Measurements from ENCODE around the gene SMAD6.
"Not testable (repeated sequence)": the region's sequence is repeated elsewhere in the genome, so short reads cannot be mapped to it uniquely, and the experiment has no call there.

The SMAD6 gene

DNA sequence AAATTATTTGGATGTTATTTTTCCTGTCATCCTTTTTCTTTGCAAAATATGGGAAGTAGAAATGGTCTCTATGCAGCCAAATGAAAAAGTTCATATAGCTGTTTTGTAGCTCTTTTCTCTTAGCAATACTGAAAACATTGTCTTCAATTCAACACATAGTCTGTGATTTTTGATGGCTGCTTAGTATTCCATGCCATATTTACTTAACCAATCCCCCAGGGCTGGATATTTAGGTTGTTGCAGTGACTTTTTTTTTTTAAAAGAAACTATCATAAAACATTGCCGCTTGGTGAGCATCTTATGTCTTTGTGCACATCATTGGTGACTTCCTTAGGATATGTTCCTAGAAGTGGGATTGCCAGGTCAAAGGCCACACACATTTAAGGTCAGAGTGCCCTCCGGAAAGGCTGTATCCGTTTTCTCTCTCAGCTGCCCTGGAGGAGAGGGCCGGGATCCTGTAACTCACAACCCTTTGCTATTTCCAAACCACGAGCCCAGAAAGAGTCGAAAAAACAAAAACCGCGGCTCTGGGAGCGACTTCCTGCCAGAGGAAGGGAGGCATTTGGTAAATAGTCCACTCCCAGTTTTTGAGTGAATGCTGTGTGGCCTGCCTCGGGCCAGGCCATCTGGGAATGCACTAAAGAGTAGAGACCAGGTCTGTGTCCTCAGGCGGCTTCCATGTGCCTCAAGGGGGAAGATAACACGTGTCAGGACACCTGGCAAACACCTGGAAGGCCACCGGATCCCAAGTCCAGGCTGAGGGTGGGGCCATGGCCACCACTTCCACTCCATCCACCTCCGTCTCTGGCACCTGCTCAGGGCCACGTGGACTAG lies 41.9 kb downstream of the SMAD6 start:
- DNase-seq: peak; percentile 62

DNA sequence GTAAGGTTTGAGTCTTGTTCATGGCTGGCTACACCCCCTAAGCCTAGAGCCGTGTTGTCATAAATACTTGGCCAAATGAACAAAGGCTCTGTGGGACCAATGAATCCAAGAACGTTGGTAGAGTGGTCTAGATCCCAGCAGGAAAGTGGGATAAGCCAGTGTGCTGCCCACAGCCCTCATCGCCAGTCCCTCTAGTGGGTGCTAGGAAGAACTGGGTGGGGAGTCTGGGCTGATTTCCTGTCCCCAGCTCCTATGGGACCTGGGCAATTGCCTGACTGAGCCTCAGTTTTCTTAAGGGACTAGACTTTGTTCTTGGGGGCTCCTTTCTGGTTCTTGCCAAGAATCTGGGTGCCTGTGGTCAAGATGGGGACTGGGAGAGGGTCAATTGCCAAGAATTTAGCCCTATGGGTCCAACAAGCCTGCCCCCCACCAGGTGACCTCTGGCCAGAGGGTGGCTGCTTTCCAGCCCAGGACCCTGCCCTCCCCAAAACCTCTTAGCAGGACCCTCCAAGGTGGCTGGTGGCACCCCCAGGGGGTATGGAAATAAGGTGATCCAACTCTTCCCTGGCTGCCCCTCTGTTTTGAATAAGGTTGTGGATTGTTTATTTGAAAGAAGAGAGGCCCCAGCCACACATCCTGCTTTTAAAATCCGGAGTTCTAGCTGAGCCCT lies 42.7 kb downstream of the SMAD6 start:
- DNase-seq: peak; percentile 20

DNA sequence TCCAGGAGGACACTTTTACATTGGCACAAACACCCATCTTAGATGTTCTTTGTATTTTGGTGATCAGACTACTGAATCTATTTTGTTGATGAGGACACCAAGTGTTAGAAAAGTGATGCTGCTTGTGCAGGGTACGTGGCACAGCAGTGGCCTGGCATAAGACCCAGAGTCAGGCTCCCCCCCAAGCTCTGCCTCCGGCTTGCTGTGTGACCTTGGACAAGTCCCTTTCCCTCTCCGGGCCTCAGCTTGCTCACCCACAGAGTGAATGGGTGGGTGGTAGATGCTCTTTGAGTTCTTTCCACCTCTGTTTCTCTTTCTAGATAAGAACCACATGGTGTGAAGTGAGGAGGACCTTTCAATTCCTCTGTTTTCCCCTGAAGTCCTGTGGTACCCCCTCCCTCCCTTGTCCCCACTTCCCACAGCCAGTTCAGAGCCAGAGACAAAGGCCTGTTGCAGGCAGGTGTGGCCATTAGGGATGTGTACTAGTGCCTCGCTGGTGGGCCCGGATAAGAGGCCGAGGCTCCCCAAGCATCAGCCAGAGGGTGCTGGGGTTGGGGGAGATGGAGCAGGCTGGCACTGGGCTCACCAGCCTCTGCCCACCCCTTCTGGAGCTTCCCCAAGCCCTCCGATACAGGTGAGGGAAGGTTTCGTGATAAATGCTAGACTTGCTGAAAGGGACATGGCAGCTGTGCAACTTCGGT lies 43.6 kb downstream of the SMAD6 start:
- DNase-seq: no peak

DNA sequence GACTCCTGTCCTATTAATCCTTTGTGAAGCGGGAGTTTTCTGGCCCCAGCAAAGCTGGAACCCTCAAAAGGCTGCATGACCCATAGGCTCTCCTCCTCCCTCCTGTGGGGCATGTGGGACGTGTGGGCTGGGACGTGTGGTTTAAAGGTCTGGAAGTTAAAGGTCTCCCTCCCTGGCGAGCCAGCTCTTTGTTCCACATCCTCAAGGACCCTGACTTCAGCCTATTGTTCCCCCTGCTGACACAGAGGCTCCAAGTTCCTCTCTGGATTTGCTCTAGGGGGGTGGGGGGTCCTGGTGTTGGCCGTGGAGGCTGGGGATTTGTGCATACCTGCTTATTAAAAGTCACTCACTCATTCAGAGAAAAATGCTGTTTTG lies 44.2 kb downstream of the SMAD6 start:
- DNase-seq: no peak

DNA sequence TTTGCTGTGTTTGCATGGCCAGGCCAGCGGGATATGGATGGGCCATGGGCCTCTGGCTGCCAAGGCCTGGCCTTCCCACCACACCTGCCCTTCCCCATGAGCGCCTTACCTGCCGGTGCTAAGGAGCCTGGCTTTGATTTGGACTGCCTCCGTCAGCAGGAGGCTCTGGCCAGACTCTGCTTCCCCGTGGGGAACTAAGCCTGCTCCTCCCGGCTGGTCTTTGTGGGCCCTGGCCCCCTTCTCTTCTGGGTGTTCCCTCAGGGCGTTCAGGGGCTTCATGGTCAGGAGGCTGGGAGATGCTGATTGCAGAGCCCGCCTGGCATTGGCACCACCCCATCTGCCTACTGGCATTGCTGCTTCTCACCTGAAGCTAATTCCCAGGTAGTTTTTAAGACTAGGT lies 45.2 kb downstream of the SMAD6 start:
- no peak for DNase-seq

DNA sequence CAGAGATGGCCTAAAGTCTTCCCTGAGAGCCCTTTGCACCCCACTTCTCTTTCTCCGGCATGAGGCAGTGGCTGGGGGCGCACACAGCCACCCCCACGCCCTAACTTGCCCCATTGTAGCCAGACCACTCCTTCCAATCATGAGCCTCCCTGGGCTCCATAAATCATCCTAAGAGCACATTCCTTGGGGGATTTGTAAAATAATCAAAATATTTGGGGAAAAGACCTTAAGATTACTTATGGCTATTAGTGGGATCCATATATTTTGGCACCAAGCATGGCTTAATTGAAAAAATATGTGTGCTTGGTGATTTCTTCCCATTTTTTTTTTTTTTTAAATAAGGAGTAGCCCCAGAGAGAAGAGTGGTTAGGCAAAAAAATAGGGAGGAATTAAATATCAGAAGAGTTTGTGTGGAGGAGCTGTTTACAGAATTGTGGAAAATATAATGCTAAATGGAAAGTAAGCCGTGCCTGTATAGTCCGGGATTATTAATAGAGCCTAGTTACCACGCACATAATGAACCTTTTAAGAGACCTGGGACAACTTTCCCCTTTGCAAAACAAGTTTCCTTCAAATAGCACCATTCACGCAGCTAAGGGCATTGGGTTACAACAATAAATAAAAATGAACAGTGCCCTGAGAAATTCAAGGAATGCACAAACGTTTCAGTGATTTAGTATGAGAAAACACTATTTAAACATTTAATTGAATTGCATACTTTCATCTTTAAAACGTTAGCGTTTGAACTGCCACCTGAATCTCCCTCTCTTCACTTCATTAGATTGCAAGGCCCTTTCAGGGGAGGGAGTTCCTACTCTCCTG lies 46.1 kb downstream of the SMAD6 start:
- DNase-seq: peak; percentile 85

DNA sequence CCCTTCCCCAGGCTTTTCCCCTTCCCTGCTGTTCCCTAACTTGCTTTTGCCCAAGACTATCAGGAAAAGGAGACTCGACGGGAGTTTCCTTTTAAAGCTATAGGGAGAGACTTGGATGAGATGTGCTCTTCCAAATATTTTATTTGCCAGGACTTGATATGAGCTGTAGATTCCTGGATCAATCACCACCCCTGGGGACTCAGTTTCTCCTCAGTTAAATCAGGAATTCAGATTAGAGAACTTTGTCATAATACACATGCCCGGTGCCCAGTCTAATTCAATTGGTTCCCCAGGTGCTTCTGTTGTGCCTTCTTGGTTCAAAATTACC lies 46.6 kb downstream of the SMAD6 start:
- no peak for DNase-seq

DNA sequence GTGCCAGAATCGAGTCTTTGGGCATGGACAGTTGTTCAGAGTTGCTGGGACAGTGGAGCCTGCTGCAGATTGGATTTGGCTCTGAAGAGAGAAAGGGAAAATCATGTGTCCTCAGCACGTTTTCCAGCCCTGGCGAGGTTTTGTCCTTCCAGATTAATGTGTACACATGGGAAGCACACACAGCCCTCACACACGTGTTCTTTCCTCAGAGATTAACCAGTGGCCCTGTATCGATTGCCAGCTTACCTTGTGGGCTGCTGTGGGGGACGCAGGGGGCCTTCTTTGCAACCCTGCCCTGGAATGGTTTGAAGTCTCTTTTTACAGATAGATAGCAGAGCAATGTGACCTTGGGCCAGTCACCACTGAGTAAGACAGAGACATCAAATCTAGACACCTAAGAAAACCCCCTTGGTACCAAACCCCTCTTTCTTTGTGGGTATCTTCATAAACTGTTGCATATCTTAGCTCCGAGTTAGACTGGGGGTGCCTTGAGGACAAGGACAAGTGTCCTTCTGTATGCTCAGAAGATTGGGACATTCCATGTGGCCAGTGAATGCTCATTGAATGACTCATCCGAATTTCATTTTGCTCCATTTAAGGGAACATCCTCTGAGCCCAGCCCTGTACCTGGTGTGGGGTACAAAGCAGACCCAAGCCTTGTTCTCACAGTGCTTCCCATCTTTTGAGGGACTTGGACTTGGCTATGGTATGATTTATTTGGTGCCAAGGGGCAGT lies 48.0 kb downstream of the SMAD6 start:
- DNase-seq: peak; percentile 57

DNA sequence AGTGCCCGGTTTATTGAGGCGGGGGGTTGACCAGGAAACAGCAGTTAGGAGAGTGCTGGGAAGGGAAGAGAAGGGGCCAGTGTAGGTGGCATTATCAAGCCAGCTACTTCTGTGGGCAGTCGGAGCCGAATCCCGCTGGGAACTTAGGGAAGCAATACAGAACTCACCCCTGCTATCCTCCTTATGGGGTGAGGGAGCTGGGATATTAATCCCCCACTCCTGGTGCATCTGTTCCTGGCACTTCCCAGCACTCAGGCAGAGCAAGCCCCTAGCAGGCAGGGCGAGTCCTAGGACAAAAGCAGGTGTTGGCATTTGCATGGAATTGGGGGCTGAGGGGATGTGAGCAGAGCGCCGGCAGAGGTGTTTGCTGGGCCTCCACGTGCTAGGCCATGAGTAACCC lies 48.6 kb downstream of the SMAD6 start:
- DNase-seq: no peak

DNA sequence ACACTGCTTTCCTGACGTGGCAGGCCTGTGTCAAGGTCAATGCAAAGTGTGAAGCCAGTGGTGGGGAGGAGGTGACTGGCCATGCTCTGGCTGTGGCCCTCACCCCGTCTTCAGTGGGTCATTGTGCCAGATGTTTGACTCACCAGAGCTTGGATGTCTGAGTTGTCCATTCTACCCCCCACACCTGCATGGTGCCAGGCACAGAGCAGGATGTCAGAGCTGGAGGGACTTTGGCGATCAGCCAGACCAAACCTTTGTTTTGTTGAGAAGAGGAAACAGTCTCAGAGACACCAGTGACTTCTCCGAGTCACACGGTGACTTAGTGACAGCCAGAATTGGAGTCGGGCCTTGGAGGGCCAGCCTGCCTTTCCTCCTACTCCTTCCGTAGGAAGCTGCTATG lies 49.5 kb downstream of the SMAD6 start:
- DNase-seq: no peak

DNA sequence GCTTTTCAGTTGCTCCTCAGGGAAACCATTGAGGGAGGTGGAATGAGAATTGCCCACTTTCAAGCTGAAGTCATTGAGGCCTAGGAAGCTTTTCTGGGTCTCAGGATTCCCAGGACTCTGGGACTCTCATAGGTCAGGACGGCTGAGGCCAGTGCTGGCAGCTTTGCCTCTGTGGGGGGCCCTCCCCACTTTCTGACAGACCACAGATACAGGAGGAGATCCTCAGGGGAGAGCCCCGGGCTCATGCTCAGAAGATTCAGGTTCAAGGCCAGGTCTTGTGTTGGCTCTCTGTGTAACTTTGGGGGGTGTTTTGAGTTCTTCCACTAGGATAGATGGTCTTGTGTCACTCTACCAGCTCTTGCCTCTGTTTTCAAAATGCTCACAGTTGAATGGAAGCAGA lies 50.0 kb downstream of the SMAD6 start:
- DNase-seq: no peak

DNA sequence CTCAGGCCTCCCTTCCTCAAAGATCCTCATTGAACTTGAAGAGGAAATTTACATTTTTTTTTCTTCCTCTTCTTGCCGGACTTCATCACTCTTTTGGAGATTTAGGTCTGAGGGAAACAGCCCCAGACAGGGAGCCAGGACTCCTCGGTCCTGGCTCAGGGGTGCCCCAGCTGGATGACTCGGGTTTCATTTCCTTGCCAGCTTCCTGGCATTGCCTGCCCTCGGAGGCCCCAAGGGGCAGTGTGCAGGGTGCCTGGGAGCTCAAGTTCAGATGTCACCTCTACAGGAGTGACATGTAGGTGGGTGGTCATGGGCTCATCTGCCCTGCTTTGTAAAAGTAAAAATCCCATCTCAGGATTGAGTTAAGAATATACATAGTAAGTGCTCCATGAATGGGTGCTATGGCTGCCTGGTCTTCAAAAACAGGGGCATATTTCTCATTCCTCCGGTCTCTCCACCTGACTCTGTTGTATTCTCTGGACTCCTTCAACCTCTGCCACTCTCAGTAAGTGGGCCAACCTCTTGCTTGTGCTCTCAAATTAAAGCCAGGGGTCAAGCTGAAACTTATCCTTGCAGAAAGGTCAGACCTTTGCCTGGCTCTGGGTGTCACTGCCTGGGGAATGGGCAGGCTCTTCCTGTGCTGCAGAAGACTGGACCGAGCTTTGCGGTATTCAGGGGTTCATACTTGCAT lies 51.8 kb downstream of the SMAD6 start:
- no peak for DNase-seq

DNA sequence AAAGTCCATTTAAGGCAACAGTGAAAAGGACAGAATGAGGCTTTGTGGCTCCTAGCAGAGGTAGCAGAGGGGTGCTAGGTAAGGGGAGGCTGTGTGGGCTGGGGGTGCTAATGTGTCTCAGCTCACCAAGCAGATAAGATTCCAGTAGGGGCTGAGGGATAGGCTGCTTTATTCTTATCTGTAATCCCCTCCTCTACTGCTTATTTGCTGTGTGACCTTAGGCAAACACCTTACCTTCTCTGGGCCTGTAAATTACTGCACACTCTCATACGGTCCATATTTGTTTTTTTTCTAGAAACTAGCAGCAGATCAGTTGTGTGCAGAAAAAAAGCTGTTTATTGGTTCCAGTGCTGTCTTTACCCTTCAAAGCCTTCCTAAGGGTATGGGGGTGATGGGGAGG lies 52.8 kb downstream of the SMAD6 start:
- DNase-seq: no peak

DNA sequence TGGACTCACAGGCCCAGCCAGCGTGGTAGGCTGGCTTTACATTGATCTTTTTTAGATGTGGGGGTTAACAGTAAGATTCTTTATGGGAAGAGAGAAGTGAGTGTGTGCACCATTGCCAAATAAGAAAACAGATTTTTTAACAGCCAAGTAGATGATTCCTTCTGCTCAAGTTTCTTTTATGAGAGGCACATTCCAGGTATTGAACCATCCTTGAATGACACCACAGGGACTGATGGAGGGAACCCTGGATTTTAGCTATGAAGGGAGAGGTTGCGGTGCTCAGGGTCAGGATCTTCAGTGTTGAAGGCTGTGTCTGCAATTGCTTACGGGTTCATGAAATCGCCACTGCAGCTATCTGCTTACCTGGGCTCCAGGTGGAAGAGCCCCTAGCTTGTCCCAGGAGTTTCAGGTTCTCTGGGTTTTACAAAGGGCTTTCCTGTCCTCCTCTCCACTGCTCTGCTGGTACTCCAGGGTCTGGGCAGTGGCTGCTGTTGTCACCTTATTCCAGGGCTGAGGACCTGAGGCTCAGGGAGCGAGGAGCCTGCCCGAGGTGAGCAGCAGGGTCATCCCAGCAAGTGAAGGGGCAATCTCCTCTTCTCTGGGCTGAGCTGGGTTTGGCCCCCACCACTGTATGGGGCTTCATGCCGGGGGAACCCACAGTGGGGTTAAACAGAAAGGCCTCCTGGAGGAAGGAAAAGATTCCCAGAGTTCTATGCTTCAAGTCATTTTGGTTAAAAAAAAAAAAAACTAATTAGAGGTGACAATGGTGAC lies 53.4 kb downstream of the SMAD6 start:
- DNase-seq: no peak

DNA sequence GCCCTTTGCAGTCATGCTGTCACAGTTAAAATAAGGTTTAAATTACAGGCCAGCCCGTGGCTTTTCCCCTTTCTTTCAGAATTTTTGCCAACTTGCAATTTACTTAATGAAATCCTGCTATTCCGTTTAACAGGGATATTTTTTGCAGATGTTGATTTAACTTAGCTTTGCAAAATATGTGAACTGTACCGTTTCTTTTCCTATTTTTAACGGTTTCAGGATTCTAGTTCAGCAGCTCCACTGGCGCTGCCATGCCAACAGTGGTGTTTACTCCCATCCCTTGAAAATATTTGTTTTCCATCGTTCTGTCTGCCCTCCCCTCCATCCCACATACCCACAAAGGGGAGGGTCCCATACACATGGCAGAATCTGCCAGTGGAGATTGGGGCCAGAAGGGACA lies 54.3 kb downstream of the SMAD6 start:
- no peak for DNase-seq

DNA sequence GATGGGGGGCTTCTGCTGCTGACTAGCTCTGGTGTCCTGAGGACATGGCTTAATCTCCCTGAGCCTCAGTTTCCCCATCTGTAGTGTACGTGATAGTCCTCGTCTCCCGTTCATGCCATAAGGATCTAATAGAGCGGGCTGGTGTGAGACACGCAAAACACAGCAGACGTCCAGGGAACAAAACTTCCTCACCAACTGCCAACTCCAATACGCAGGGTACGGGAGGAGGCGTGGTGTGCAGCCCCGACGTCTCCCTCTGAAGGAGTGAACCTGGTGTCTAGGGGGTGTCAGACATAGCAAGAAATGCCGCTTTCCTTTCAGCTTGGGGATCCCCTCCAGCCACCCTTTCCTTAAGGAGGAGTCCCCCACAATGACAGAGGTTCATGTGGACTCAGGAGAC lies 55.0 kb downstream of the SMAD6 start:
- DNase-seq: no peak

DNA sequence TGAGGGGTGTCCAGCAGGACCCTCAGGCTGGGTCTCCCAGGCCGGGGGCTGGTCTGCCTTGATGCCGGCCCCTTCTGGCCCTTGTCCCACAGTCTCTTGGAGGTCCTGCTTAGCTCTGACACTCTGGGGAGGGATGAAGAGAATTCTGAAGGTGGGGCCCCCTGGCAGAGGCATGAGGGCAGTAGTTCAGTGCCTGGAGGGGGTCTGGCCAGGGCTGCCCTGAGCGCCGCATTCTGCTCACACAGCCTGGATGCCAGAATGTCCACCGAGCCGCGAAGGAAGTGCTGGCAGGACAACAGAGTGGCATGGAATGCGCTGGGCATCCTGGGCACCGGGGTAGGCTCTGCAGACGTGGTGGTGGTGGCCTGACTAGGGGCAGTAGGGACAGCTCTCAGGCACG lies 55.5 kb downstream of the SMAD6 start:
- DNase-seq: no peak

DNA sequence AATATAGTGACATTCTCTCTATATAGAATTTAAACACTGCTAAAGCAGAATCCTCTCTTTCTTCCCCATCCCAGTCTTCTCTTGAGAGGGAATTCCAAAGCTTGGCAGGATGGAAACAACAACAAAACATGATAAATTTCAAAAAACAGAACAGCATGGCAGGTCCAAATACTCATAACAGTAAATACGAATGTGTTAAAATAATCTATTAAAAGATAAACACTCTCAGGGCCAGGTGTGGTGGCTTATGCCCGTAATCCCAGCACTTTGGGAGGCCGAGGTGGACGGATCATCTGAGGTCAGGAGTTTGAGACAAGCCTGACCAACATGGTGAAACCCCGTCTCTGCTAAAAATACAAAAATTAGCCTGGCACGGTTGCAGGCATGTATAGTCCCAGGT lies 56.2 kb downstream of the SMAD6 start:
- DNase-seq: not testable (repeated sequence)

DNA sequence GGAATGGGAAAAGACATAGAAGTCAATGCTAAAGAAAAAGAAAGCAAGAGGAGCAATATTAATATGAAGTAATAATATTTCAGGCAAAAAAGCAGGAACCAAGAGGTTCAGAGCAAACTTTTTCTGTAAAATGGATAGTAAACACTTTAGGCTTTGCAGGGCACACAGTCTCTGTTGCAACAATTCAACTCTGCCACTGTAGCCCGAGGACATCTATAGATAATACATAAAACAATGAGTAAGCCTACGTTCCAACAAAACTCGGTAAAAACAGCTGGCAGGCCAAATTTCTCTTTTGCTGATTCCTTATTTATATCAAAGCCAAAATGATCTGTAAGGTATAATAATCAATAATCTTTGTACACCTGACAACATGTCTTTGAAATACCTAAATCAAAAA lies 56.8 kb downstream of the SMAD6 start:
- DNase-seq: peak; percentile 52

DNA sequence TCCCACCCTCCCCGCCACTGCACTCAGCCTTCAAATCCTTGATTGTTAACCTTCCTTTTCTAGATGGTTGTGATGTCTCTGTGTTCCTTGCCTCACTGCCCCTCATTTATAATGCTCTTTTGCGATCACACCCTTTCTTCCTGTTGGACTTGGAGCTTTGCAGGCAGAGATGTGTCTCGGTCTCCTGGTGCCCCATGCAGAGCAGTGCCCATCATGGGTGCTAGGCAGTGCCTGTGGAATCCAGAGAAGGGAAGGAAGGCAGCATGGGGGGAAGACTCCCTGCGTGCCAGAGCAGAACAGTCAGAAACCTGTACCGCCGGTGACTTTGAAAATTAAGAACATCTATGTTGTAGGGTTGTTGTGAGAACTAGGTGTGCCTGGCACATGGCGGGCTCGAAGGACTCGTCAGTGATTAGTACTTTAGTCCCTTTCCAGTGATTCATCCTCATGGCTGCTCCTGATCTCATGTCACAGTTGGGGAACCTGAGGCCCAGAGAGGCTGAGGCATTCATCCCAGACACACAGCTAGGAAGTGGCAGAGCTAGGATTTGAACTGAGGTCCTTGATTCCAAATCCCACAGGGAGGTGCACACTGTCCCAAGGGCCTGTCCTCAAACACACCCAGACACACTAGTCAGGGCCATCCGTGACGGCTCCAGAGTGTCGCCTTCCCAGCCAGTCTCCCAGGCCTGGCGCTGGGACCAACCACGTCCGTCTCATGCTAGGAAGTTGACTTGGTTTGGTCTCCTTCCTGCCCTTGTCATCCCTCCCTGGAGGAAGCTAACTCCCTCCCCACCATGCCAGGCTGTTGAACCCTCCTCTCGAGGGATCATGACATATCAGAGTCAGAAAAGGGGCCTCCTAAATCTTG lies 58.3 kb downstream of the SMAD6 start:
- DNase-seq: no peak

All from EL (cell line).